A549 (cell line): ENCODE results near the gene FCER1G. TPM values are rescaled to one million over a fixed set of nuclear protein-coding genes. Genes with fewer than 3 reads are reported as not detected.

Experiments used
- ATAC-seq, 2 experiments: fragments of 200-7000 bp in 1 of 2; fragments of >200 bp in 1 of 2; cut with Nextera tagmentation in 1 of 2; cut with Tn5 transposase in 1 of 2; 3 replicates each; pipeline versions ENCODE4 v1.8.0 to v1.9.1; 2018 to 2020; ENCODE audit warnings: mild to moderate bottlenecking in 1 of 2, moderate library complexity in 1 of 2
- CTCF ChIA-PET: fragments of 300-600 bp; sonication (Branson Sonifier 250); formaldehyde crosslinking; extraction: SDS; loops from one replicate; lab custom pipeline; 2021; ENCODE audit warnings: antibody characterized with exemption, inconsistent platforms; lab: Yijun Ruan, JAX
- POLR2A ChIA-PET: fragments of 350-600 bp; formaldehyde crosslinking; extraction: SDS; loops from one replicate; lab custom pipeline; 2021; ENCODE audit warnings: antibody characterized with exemption, inconsistent platforms; lab: Yijun Ruan, JAX
- DNase-seq, 2 experiments: peaks; one replicate each; pipeline versions ENCODE4 v3.0.0 to v3.0.0-alpha.2; 2011 to 2016; ENCODE audit warnings: low read depth in 1 of 2, low spot score in 1 of 2
- FAIRE-seq: peaks from 2 replicates; lab custom pipeline; 2011; peaks lifted over from hg19 to GRCh38; lab: Jason Lieb, UNC
- H3K27ac ChIP-seq, 2 experiments: fragments of >200 bp; sonication (Bioruptor Twin); formaldehyde crosslinking; 3 replicates each; pipeline ENCODE4 v1.5.1; 2016 to 2017
- H3K4me1 ChIP-seq: fragments of >200 bp; sonication (Bioruptor Twin); formaldehyde crosslinking; 3 replicates; pipeline ENCODE4 v1.6.1; 2016
- H3K4me2 ChIP-seq: fragments of >200 bp; sonication (Bioruptor Twin); formaldehyde crosslinking; 3 replicates; pipeline ENCODE4 v1.6.1; 2016
- H3K4me3 ChIP-seq: fragments of >200 bp; sonication (Bioruptor Twin); formaldehyde crosslinking; 3 replicates; pipeline ENCODE4 v1.5.1; 2016
- H3K9me3 ChIP-seq: fragments of >200 bp; sonication (Bioruptor Twin); formaldehyde crosslinking; 3 replicates; pipeline ENCODE4 v1.6.1; 2016
- BCL3 ChIP-seq: fragments of >200 bp; sonication (Bioruptor Twin); formaldehyde crosslinking; IDR thresholded peaks from 3 replicates; pipeline ENCODE4 v1.6.1; 2016
- CBX2 ChIP-seq: fragments of 200-600 bp; sonication (generic); IDR thresholded peaks from 2 replicates; pipeline ENCODE4 v1.6.1; 2016; ENCODE audit warnings: low read depth, mild to moderate bottlenecking, borderline replicate concordance
- CBX8 ChIP-seq: fragments of 200-600 bp; sonication (generic); IDR thresholded peaks from 2 replicates; pipeline ENCODE4 v1.6.1; 2016
- EHF ChIP-seq: fragments of 250-450 bp; sonication (Bioruptor Pico); IDR thresholded peaks from 2 replicates; pipeline ENCODE4 v1.5.0; 2020; ENCODE audit warnings: mild to moderate bottlenecking
- EHMT2 ChIP-seq: fragments of 200-600 bp; sonication (generic); IDR thresholded peaks from 2 replicates; pipeline ENCODE4 v1.6.1; 2016; ENCODE audit warnings: antibody characterized with exemption, low read depth, mild to moderate bottlenecking, moderate library complexity
- EP300 ChIP-seq, 2 experiments: fragments of >200 bp; sonication (Bioruptor Twin); formaldehyde crosslinking; IDR thresholded peaks; 2 replicates in 1 of 2; 3 replicates in 1 of 2; pipeline ENCODE4 v1.6.1; 2016 to 2017
- FOXS1 ChIP-seq: fragments of 250-450 bp; sonication (Bioruptor Pico); IDR thresholded peaks from 2 replicates; pipeline ENCODE4 v1.5.0; 2020; ENCODE audit warnings: mild to moderate bottlenecking, moderate library complexity
- HDAC2 ChIP-seq: fragments of 200-600 bp; sonication (generic); IDR thresholded peaks from 2 replicates; pipeline ENCODE4 v1.6.1; 2016
- HES2 ChIP-seq: fragments of >200 bp; sonication (Bioruptor Twin); formaldehyde crosslinking; IDR thresholded peaks from 2 replicates; pipeline ENCODE4 v1.6.1; 2016
- HMGXB4 ChIP-seq: fragments of 250-450 bp; sonication (Bioruptor Pico); IDR thresholded peaks from 2 replicates; pipeline ENCODE4 v1.5.0; 2021; ENCODE audit warnings: mild to moderate bottlenecking, moderate library complexity, borderline replicate concordance
- HOXB13 ChIP-seq: fragments of 250-450 bp; sonication (Bioruptor Pico); IDR thresholded peaks from 2 replicates; pipeline ENCODE4 v1.5.0; 2020; ENCODE audit warnings: low read depth, mild to moderate bottlenecking, moderate library complexity
- MYC ChIP-seq: IDR thresholded peaks from 2 replicates; pipeline ENCODE4 v1.6.1; 2012; ENCODE audit warnings: mild to moderate bottlenecking, inconsistent platforms, low read length, improper control_type of control experiment, borderline replicate concordance
- NFE2L2 ChIP-seq: fragments of 150-350 bp; conservative IDR thresholded peaks from 2 replicates; pipeline ENCODE4 v1.6.1; 2014; ENCODE audit warnings: low read length
- NPAS2 ChIP-seq: fragments of 250-450 bp; sonication (Bioruptor Pico); IDR thresholded peaks from 2 replicates; pipeline ENCODE4 v1.8.0; 2022; ENCODE audit warnings: mild to moderate bottlenecking, moderate library complexity, borderline replicate concordance
- NR3C1 ChIP-seq: fragments of >200 bp; sonication (Bioruptor Twin); formaldehyde crosslinking; IDR thresholded peaks from 3 replicates; pipeline ENCODE4 v1.6.1; 2017
- PBX3 ChIP-seq: IDR thresholded peaks from 2 replicates; pipeline ENCODE4 v1.6.1; 2012
- POLR2A ChIP-seq: IDR thresholded peaks from 2 replicates; pipeline ENCODE4 v1.6.1; 2012; ENCODE audit warnings: mild to moderate bottlenecking, low read length
- RARB ChIP-seq: fragments of 250-450 bp; sonication (Bioruptor Pico); IDR thresholded peaks from 2 replicates; pipeline ENCODE4 v1.8.0; 2021; ENCODE audit warnings: mild to moderate bottlenecking, moderate library complexity
- RCOR1 ChIP-seq: fragments of 150-350 bp; IDR thresholded peaks from 2 replicates; pipeline ENCODE4 v1.6.1; 2014; ENCODE audit warnings: antibody characterized with exemption, low read length, low read depth
- REST ChIP-seq: fragments of 200-600 bp; sonication (generic); IDR thresholded peaks from 2 replicates; pipeline ENCODE4 v1.6.1; 2016; ENCODE audit warnings: antibody characterized with exemption, mild to moderate bottlenecking, moderate library complexity
- RNF2 ChIP-seq: fragments of 200-600 bp; sonication (generic); IDR thresholded peaks from 2 replicates; pipeline ENCODE4 v1.6.1; 2016; ENCODE audit warnings: low read depth, mild to moderate bottlenecking, antibody characterized with exemption, moderate library complexity, borderline replicate concordance
- SREBF2 ChIP-seq: fragments of 450-650 bp; IDR thresholded peaks from 2 replicates; pipeline ENCODE4 v1.6.1; 2014; ENCODE audit warnings: mild to moderate bottlenecking, moderate library complexity
- USF2 ChIP-seq: fragments of 450-650 bp; IDR thresholded peaks from 2 replicates; pipeline ENCODE4 v1.6.1; 2014; ENCODE audit warnings: antibody characterized with exemption
- ZC3H11A ChIP-seq: fragments of 450-650 bp; IDR thresholded peaks from 2 replicates; pipeline ENCODE4 v1.6.1; 2014; ENCODE audit warnings: antibody characterized with exemption, mild to moderate bottlenecking
- ZFP36 ChIP-seq: fragments of 450-650 bp; IDR thresholded peaks from 2 replicates; pipeline ENCODE4 v1.6.1; 2014; ENCODE audit warnings: borderline replicate concordance; ENCODE audit not compliant: partially characterized antibody
- ZSCAN20 ChIP-seq: fragments of 250-450 bp; sonication (Bioruptor Pico); IDR thresholded peaks from 2 replicates; pipeline ENCODE4 v1.8.0; 2022; ENCODE audit warnings: mild to moderate bottlenecking, moderate library complexity
- WGBS: methylation state at CpG from one replicate; pipeline ENCODE4 v1.1.6; 2017; ENCODE audit errors: missing lambda C conversion rate; 5-methylcytosine and 5-hydroxymethylcytosine counted together
- polyA plus RNA-seq, 4 experiments: library from polyadenylated mRNA; depleted of rRNA in 3 of 4; stranded (reverse); fragments of >200 nt; fragmentation: RNase III in 1 of 4; extraction: RNeasy Plus Mini Kit Qiagen cat#74134 plus additional on column Dnase treatment in 1 of 4; gene quantifications; 2 replicates in 3 of 4; 3 replicates in 1 of 4; pipeline ENCODE4 v1.2.3, GENCODE V29; 2011 to 2017

FCER1G gene
- polyA plus RNA-seq, 2 of the 4 experiments (the other 2 are of a cell fraction) = 0.40 TPM; not detected in 1

GRCh38 chr1:161176468-161177111, 38.5 kb upstream of the FCER1G start:
- peak overlapping the region; percentile 93 for H3K4me2 ChIP-seq
- peak; percentile 27 to 41; a peak in 4 of 6 replicates for ATAC-seq
- H3K9me3 ChIP-seq = no peaks in the 10 kb centered on the region
- TF ChIP-seq RARB (CRISPR knock-in tag) (no peak), ZC3H11A (no peak), HOXB13 (CRISPR knock-in tag) (no peak)
- FAIRE-seq = no peak
- POLR2A ChIA-PET = interaction anchor here (0.8 to 2.2 kb wide), 6 partner anchors 10 to 49 kb away, joined by 3 to 25 read pairs (median 4); partner anchors contain the start of genes DEDD, PPOX, TOMM40L and UFC1
- WGBS = 27% methylated on average over 12 of the region's 17 CpGs
- peaks cover 11% of the 10 kb centered on the region; the same call in 2 of the 3 replicates for H3K4me1 ChIP-seq
- H3K4me3 ChIP-seq = peak overlapping the region; percentile 63
- CTCF ChIA-PET = interaction anchor here (0.6 to 2.2 kb wide), 7 partner anchors 9 to 206 kb away, joined by 3 to 16 read pairs (median 4); partner anchors contain the start of gene PPOX
- DNase-seq = no peak
- peak overlapping the region; percentile 83 to 91 for H3K27ac ChIP-seq

GRCh38 chr1:161177112-161177935, 37.8 kb upstream of the FCER1G start, which contains the start of gene B4GALT3:
TSS of gene B4GALT3 (minus strand) at chr1:161177507. CDS start at chr1:161176060, 1,447 bp downstream.
- WGBS = 15% methylated on average over 29 of the region's 50 CpGs
- POLR2A ChIA-PET = interaction anchor here (0.8 to 2.2 kb wide), 6 partner anchors 10 to 48 kb away, joined by 3 to 25 read pairs (median 4); partner anchors contain the start of genes DEDD, PPOX, TOMM40L and UFC1
- Histone ChIP-seq H3K9me3 (no peaks in the 10 kb centered on the region), H3K4me2 (peak within 1 kb of the TSS; percentile 93), H3K27ac (peak within 1 kb of the TSS; percentile 83 to 91), H3K4me1 (peaks cover 16% of the 10 kb centered on the region), H3K4me3 (peak within 1 kb of the TSS; percentile 63)
- CTCF ChIA-PET = interaction anchor here (0.6 to 2.1 kb wide), 4 partner anchors 14 to 205 kb away, joined by 3 to 6 read pairs (median 4); no protein-coding TSS in a partner anchor
- ATAC-seq (peak; percentile 91 to 96), FAIRE-seq (no peak), DNase-seq (peak; percentile 81 to 93)
- TF ChIP-seq CBX8 (no peak), RNF2 (no peak), PBX3 (no peak), RCOR1 (no peak), EHMT2 (no peak), BCL3 (peak; percentile 74; the same call in 2 of the 3 replicates), ZFP36 (no peak), MYC (peak; percentile 97), NFE2L2 (no peak), NPAS2 (CRISPR knock-in tag) (no peak), FOXS1 (CRISPR knock-in tag) (no peak), CBX2 (no peak), HES2 (no peak), ZSCAN20 (CRISPR knock-in tag) (no peak), REST (no peak), HDAC2 (no peak), EP300 (IDR thresholded peaks at IDR 0.05) (no peak), NR3C1 (no peak), HMGXB4 (CRISPR knock-in tag) (no peak), SREBF2 (no peak), EHF (CRISPR knock-in tag) (0 out of 2 replicates have a peak, but pooled peaks have one; percentile 40), POLR2A (peak; percentile 98), USF2 (no peak)
